Effector CD4-positive, alpha-beta T cell (primary cell): ENCODE data around the gene HYAL3.
"Not testable (repeated sequence)": the region's sequence is repeated elsewhere in the genome, so short reads cannot be mapped to it uniquely, and the experiment has no call there.

ENCODE experiments used
- DNase-seq: peaks from one replicate; pipeline ENCODE4 v3.0.0-alpha.2; 2020

HYAL3 gene

GRCh38 chr3:50288387-50289007 is 10.7 kb downstream of the HYAL3 start:
- DNase-seq = no peak

GRCh38 chr3:50287262-50287661 is 11.9 kb downstream of the HYAL3 start:
- DNase-seq = no peak

DNA sequence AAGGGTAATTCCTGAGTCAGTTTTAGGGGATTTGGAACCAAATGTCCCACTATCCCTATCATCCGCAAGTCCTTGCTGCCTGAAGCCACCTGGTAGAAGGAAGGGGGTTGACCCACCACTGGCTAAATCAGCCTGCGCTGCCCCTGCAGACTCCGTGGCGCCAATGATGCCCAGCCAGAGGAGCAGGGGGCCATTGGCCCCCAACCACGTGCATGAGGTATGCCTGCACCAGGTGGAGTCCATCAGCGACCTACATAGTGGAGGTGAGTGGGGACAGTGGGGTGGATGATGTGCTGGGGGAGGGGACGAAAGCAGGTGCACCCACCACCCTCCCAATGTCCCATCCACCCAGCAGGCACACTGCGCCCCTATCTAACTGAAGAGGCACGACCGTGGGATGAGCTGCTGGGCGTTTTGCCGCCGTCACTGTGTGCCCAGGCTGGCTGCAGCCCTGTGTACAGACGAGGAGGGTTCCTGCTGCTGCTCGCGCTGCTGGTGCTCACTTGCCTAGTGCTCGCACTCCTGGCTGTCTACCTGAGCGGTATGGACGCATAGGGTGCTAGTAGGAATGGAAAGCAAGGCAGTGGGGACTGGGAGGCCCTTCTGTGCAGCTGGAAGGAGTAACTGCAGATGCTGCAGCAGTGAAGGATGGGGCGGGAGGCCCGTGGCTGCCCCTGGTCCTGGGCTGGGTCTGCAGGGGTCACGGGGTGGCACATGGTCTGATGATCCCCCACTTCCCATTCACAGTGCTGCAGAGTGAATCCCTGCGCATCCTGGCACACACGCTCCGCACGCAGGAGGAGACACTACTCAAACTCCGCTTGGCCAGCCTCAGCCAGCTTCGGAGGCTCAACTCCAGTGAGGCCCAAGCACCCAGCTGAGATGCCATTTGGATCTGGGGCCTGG is 12.6 kb downstream of the HYAL3 start:
- DNase-seq = no peak

DNA sequence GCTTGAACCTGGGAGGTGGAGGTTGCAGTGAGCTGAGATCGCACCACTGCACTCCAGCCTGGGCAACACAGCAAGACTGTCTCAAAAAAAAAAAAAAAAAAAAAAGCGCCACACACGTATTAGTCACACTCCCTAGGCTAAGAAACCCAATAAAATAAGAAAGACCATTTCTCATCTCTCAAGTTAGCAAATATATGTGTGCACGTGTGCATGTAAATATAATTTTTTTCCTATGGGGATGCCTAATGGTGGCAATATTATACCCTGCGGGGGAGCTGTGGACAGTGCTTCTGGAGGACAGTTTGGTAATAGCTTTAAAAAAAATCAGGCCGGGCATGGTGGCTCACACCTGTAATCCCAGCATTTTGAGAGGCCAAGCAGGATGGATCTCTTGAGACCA is 15.1 kb downstream of the HYAL3 start:
- not testable (repeated sequence) for DNase-seq

GRCh38 chr3:50279255-50280016 is 19.8 kb downstream of the HYAL3 start:
- DNase-seq = no peak

DNA sequence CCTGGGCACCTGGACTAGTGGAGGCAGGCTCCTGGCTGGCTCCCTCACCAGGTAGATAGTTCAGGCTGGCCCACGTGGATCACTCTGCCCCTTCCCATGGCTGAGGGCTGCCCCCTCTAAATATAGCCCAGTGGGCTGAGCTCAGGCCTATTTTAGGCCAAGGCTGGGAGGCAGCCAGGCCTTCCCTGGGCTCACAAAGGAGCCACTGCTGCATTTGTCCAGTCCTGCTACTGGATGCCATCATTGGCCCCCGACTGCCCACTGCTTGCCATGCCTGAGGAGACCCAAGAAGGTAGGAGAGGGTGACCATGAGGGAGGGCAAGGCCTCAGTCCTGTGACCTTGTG is 20.4 kb downstream of the HYAL3 start, which contains the start of gene LSMEM2:
TSS of gene LSMEM2 (plus strand) at position 208 of the 345 bp plus-strand sequence. CDS start at position 235, 27 bp downstream.
- no peak for DNase-seq

DNA sequence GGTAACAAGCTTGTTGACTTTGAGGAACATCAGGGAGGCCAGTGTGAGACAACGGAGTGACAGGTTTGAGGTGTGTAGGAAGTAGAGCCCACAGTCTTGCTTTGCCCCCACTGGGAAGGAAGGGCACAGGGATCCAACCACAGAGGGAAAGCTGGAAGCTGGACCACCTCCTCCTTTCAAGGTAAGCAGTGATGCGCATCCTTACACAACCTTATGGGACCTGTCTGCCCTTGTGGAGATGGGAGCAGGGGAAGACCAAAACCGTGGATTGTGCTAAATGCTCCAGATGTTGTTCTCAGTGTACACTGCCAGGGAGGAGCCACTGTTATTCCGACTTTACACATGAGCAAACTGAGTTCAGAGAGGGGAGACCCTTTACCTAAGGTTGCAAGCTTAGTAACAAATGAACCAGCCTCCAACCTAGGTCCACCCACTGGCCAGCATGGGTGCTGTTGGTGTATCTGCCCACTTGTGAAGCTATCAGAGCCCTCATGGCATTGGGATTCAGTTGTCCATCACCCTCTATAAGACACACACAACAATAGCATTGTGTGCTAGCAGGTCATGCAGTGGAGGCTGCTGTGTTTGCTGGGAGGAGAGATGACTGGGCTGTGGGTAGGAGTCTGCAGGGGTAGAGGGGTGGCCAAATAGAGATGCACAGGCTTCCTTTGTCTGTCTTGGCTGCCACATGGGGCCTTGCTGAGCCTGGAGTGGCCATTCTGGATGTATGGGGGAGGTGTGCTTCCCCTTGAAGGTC is 20.9 kb downstream of the HYAL3 start:
- no peak for DNase-seq

DNA sequence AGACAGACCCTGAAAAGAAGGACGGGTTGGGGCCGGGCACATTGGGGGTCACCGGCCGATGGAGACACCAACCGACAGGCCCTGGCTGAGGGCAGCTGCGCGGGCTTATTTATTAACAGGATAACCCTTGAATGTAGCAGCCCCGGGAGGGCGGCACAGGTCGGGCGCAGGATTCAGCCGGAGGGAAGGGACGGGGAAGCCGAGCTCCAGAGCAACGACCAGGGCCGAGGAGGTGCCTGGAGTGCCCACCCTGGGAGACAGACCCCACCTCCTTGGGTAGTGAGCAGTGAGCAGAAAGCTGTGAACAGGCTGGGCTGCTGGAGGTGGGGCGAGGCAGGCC is 22.5 kb downstream of the HYAL3 start:
- no peak for DNase-seq

DNA sequence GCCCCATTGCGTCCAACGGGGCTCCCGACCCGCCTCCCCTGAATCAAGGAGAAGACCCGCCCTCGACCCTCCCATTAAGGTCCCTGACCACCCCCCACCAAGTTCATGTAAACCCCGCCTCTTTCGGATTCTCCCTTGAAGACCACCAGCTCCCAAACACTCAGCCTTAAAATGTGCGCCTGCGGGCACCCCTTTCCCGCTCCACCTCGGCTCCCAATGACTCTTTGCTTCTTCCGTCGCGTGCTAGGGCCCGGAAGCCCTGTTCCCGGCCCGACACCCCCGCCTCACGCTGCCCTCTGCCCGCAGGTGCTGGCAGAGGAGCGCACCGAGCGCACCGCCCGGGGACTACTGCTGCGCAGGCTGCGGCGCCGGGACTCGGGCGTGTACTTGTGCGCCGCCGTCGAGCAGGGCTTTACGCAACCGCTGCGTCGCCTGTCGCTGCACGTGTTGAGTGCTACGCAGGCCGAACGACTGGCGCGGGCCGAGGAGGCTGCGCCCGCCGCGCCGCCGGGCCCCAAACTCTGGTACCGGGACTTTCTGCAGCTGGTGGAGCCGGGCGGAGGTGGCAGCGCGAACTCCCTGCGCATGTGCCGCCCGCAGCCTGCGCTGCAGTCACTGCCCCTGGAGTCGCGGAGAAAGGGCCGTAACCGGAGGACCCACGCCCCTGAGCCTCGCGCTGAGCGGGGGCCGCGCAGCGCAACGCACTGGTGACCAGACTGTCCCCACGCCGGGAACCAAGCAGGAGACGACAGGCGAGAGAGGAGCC is 23.0 kb downstream of the HYAL3 start:
- DNase-seq = no peak

- DNase-seq = no peak
These were observed 23.8 kb downstream of the HYAL3 start for GRCh38 chr3:50275141-50275995.

DNA sequence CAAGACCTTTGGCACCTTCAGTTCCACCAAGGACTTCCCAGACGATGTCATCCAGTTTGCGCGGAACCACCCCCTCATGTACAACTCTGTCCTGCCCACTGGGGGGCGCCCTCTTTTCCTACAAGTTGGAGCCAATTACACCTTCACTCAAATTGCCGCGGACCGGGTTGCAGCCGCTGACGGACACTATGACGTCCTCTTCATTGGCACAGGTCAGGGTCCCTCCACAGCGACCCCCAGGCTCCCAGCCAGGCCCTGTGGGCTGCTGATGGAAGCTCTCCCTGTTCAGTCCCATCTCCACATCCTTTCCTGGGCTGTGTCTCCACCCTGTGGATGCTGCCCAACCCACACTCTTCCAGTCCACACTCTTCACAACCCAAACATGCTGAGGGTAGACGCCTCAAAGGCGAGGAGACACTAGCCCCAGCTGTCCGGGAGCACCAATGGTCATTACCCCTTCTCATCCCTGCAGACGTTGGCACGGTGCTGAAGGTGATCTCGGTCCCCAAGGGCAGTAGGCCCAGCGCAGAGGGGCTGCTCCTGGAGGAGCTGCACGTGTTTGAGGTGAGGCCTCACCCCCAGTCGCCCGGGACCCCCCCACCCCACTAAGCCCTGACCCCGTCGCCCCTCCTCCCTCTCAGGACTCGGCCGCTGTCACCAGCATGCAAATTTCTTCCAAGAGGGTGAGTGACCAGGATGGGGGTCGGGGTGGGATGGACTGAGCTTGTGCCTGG is 24.7 kb downstream of the HYAL3 start:
- peak; percentile 63 for DNase-seq

GRCh38 chr3:50273689-50274065 is 25.5 kb downstream of the HYAL3 start:
- no peak for DNase-seq

- peak; percentile 83 for DNase-seq
These were observed 26.1 kb downstream of the HYAL3 start for GRCh38 chr3:50272911-50273688.

GRCh38 chr3:50272538-50272910 is 26.7 kb downstream of the HYAL3 start:
- not testable (repeated sequence) for DNase-seq

DNA sequence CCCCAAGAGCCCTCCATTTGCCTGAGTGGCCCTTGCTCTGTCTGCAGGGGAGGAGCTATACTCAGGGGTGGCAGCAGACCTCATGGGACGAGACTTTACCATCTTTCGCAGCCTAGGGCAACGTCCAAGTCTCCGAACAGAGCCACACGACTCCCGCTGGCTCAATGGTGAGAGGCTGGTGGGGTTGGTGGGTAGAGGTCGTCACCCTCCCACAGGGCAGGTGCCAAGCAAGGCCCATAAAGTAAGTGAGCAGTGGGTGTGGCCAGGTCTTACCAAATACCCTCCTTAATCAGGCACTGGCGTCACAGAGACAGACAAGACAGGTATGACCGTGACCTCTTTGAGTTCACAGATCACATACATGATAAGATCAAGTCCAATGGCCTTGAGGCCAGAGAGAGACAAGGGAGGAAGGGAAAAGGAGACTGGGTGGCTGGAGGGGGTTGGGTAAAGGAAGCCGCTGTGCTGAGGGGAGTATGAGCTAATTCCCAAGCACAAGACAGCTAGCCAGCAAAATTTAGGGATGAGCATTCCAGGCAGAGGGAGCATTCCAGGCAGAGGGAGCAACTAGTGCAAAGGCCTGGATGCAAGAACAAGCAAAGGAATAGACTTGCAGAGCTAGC is 27.8 kb downstream of the HYAL3 start:
- DNase-seq = no peak

GRCh38 chr3:50270422-50271224 is 28.6 kb downstream of the HYAL3 start:
- DNase-seq = no peak

GRCh38 chr3:50269977-50270413 is 29.2 kb downstream of the HYAL3 start:
- DNase-seq = no peak

- no peak for DNase-seq
These were observed 29.7 kb downstream of the HYAL3 start for GRCh38 chr3:50269460-50269859.
